GM23248 (cell line): ENCODE measurements around the gene PHF23. TPM values are rescaled to one million over a fixed set of nuclear protein-coding genes. Genes with fewer than 3 reads are reported as not detected.

Experiments used
- DNase-seq: peaks from one replicate; pipeline ENCODE4 v3.0.0-alpha.2; 2015
- H2AFZ ChIP-seq: fragments of 200-600 bp; sonication (generic); 2 replicates; pipeline ENCODE4 v1.6.1; 2016; ENCODE audit warnings: antibody characterized with exemption
- H3F3A ChIP-seq: fragments of 200-600 bp; sonication (generic); 2 replicates; pipeline ENCODE4 v1.6.1; 2016; ENCODE audit warnings: mild to moderate bottlenecking, antibody characterized with exemption, mixed run types; ENCODE audit not compliant: insufficient read depth
- H3K27ac ChIP-seq: fragments of 200-600 bp; sonication (generic); 2 replicates; pipeline ENCODE4 v1.5.1; 2016; ENCODE audit warnings: mild to moderate bottlenecking
- H3K27me3 ChIP-seq: fragments of 200-600 bp; sonication (generic); replicated peaks from 2 replicates; pipeline ENCODE4 v1.6.1; 2016; ENCODE audit warnings: mild to moderate bottlenecking; ENCODE audit not compliant: insufficient read depth
- H3K36me3 ChIP-seq: fragments of 200-600 bp; sonication (generic); 2 replicates; pipeline ENCODE4 v1.6.1; 2016; ENCODE audit warnings: low read depth, mild to moderate bottlenecking
- H3K4me1 ChIP-seq: fragments of 200-600 bp; sonication (generic); 2 replicates; pipeline ENCODE4 v1.6.1; 2016; ENCODE audit warnings: mild to moderate bottlenecking; ENCODE audit not compliant: insufficient read depth
- H3K4me2 ChIP-seq: fragments of 200-600 bp; sonication (generic); one replicate; pipeline ENCODE4 v1.6.1; 2016; ENCODE audit warnings: mild to moderate bottlenecking; ENCODE audit not compliant: unreplicated experiment
- H3K4me3 ChIP-seq: fragments of 200-600 bp; sonication (generic); 2 replicates; pipeline ENCODE4 v1.5.1; 2016; ENCODE audit warnings: mild to moderate bottlenecking
- H3K79me2 ChIP-seq: fragments of 200-600 bp; sonication (generic); 2 replicates; pipeline ENCODE4 v1.6.1; 2016; ENCODE audit warnings: mild to moderate bottlenecking; ENCODE audit not compliant: insufficient read depth
- H3K9ac ChIP-seq: fragments of 200-600 bp; sonication (generic); 2 replicates; pipeline ENCODE4 v1.6.1; 2016; ENCODE audit warnings: mild to moderate bottlenecking
- H3K9me2 ChIP-seq: fragments of 200-600 bp; sonication (generic); 2 replicates; pipeline ENCODE4 v1.6.1; 2016; ENCODE audit warnings: mixed run types, mild to moderate bottlenecking, moderate library complexity; ENCODE audit not compliant: insufficient read depth
- H3K9me3 ChIP-seq: fragments of 200-600 bp; sonication (generic); one replicate; pipeline ENCODE4 v1.6.1; 2017; ENCODE audit warnings: low read depth
- H4K20me1 ChIP-seq: fragments of 200-600 bp; sonication (generic); 2 replicates; pipeline ENCODE4 v1.6.0; 2016; ENCODE audit not compliant: insufficient read depth
- EZH2 ChIP-seq: fragments of 200-600 bp; sonication (generic); IDR thresholded peaks from 2 replicates; pipeline ENCODE4 v1.6.1; 2018; ENCODE audit warnings: antibody characterized with exemption, mild to moderate bottlenecking; ENCODE audit not compliant: insufficient read depth, poor library complexity, severe bottlenecking
- EZH2phosphoT487 ChIP-seq: fragments of 200-600 bp; sonication (generic); IDR thresholded peaks from 2 replicates; pipeline ENCODE4 v1.6.1; 2018; ENCODE audit warnings: antibody characterized with exemption, moderate library complexity, mild to moderate bottlenecking, low read depth; ENCODE audit not compliant: insufficient read depth
- WGBS, 2 experiments: methylation state at CpG; one replicate each; pipeline ENCODE4 v1.1.6; 2015 to 2017; ENCODE audit warnings: low lambda C conversion rate in 2 of 2, low coverage in 1 of 2; ENCODE audit errors: missing lambda C conversion rate in 2 of 2; 5-methylcytosine and 5-hydroxymethylcytosine counted together
- in situ Hi-C: fragments of 300-500 bp; cut with MboI; formaldehyde crosslinking; loops from 2 replicates; pipeline ENCODE4 v1.15.0; 2020
- polyA plus RNA-seq: library from polyadenylated mRNA; unstranded; fragments of >200 nt; fragmentation: Nextera tagmentation; extraction: Ambion mirVana; gene quantifications from 2 replicates; pipeline ENCODE4 v1.2.1, GENCODE V29; 2016
- total RNA-seq: library from RNA; depleted of rRNA; stranded (reverse); fragments of >200 nt; shearing (Covaris generic); gene quantifications from 2 replicates; pipeline ENCODE4 v1.2.3, GENCODE V29; 2014

The PHF23 gene
- total and polyA plus RNA-seq, 2 experiments from 2014 or later: 32.0 to 45.6 TPM

DNA sequence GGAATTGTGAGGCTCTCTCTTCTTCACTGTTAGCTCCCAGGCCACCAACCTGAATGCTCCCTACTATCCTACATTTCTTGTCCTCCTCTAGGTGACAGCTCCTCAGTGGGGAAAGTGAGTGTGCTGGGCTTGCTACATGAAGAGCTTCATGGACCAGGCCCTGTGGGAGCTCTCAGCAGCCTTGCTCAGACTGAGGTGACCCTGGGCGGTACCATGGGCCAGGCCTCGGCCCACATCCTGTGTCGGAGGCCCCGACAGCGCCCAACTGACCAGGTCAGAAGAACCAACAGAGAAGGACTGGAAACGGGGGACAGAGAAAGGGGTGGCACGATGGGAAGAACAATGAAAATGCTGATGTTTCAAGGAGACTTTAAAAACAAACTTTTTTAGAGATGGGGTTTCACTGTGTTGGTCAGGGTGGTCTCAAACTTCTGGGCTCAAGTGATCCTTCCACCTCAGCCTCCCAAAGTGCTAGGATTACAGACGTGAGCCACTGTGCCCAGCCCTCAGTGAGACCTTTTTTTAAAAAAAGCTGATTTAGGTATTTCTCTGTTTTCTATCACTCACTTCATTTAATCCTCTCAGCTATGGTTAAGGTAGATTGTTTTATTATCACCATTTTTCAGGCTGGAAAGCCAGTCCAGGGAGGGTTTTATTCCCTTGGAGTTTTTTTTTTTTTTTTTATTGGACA lies 17.7 kb upstream of the PHF23 start:
- Histone ChIP-seq H3K27ac (no peak overlapping the region), H4K20me1 (no peaks in the 10 kb centered on the region), H3K9ac (no peak overlapping the region), H2AFZ (no peak overlapping the region), H3K27me3 (no peaks in the 10 kb centered on the region), H3K4me3 (no peak overlapping the region), H3K4me2 (no peak overlapping the region), H3K36me3 (peaks cover 29% of the 10 kb centered on the region), H3K4me1 (peaks cover 14% of the 10 kb centered on the region), H3F3A (peaks cover 14% of the 10 kb centered on the region), H3K79me2 (peaks cover 30% of the 10 kb centered on the region), H3K9me3 (no peaks in the 10 kb centered on the region), H3K9me2 (no peaks in the 10 kb centered on the region)
- DNase-seq: no peak
- TF ChIP-seq EZH2phosphoT487 (no peak), EZH2 (no peak)
- 90 to 94% methylated on average over 8 of the region's 8 CpGs for WGBS, 2 experiments
- in situ Hi-C loops: no loop called here

DNA sequence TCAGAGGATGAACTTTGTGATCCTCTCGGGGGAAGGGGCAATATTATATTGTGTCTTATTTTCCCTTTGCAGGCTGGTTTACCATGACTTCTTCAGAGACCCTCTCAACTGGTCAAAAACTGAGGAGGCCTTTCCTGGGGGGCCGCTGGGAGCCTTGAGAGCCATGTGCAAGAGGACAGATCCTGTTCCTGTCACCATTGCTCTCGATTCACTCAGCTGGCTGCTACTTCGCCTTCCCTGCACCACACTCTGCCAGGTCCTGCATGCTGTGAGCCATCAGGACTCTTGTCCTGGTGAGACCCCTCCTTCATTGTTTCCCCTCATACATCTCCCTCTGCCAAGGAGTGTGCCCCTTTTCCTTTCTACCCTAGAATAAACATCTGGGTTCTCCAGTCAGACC lies 15.3 kb upstream of the PHF23 start:
- no peak overlapping the region for H3K9ac ChIP-seq
- no peaks in the 10 kb centered on the region for H3K9me3 ChIP-seq
- H2AFZ ChIP-seq: no peak overlapping the region
- H3K27ac ChIP-seq: no peak overlapping the region
- H3K9me2 ChIP-seq: no peaks in the 10 kb centered on the region
- TF ChIP-seq EZH2 (no peak), EZH2phosphoT487 (no peak)
- no peak for DNase-seq
- 84 to 88% methylated on average over 4 of the region's 4 CpGs for WGBS, 2 experiments
- peaks cover 29% of the 10 kb centered on the region for H3K36me3 ChIP-seq
- H3K4me2 ChIP-seq: no peak overlapping the region
- in situ Hi-C loops: no loop called here
- H3K79me2 ChIP-seq: peaks cover 49% of the 10 kb centered on the region
- H3F3A ChIP-seq: peaks cover 14% of the 10 kb centered on the region
- H4K20me1 ChIP-seq: no peaks in the 10 kb centered on the region
- peaks cover 20% of the 10 kb centered on the region for H3K4me1 ChIP-seq
- no peak overlapping the region for H3K4me3 ChIP-seq
- no peaks in the 10 kb centered on the region for H3K27me3 ChIP-seq

DNA sequence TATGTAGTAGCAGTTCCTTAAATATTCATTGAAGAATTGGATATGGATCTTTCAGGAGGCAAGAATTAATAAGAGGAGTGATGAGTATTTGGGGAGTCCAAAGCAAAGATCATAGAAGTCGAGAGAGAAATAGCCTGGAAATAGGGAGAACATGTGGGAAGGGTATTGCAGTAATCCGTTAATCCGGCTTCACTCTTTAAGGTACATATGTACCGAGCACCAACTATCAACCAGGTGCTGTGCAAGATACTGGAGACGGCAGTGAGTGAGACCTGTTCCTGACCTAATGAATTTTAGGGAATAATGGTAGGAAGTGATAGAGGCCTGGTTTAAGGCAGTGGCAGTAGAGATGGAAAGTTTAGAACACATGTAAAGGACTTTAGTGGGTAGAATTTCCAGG lies 13.8 kb upstream of the PHF23 start:
- peak overlapping the region; percentile 97 for H3K4me3 ChIP-seq
- peak overlapping the region; percentile 99 for H3K27ac ChIP-seq
- no peaks in the 10 kb centered on the region for H3K27me3 ChIP-seq
- no peaks in the 10 kb centered on the region for H3K9me2 ChIP-seq
- H3F3A ChIP-seq: peaks cover 4% of the 10 kb centered on the region; the same call in 1 of the 2 replicates
- peak overlapping the region; percentile 96 for H3K9ac ChIP-seq
- in situ Hi-C loops: no loop called here
- peak overlapping the region; percentile 89 for H2AFZ ChIP-seq
- H3K4me1 ChIP-seq: peaks cover 13% of the 10 kb centered on the region
- peak overlapping the region; percentile 94 for H3K4me2 ChIP-seq
- peaks cover 63% of the 10 kb centered on the region for H3K79me2 ChIP-seq
- H4K20me1 ChIP-seq: no peaks in the 10 kb centered on the region
- DNase-seq: no peak
- H3K9me3 ChIP-seq: no peaks in the 10 kb centered on the region
- H3K36me3 ChIP-seq: peaks cover 22% of the 10 kb centered on the region
- 80 to 81% methylated on average over 5 of the region's 5 CpGs for WGBS, 2 experiments
- TF ChIP-seq EZH2phosphoT487 (no peak), EZH2 (no peak)

DNA sequence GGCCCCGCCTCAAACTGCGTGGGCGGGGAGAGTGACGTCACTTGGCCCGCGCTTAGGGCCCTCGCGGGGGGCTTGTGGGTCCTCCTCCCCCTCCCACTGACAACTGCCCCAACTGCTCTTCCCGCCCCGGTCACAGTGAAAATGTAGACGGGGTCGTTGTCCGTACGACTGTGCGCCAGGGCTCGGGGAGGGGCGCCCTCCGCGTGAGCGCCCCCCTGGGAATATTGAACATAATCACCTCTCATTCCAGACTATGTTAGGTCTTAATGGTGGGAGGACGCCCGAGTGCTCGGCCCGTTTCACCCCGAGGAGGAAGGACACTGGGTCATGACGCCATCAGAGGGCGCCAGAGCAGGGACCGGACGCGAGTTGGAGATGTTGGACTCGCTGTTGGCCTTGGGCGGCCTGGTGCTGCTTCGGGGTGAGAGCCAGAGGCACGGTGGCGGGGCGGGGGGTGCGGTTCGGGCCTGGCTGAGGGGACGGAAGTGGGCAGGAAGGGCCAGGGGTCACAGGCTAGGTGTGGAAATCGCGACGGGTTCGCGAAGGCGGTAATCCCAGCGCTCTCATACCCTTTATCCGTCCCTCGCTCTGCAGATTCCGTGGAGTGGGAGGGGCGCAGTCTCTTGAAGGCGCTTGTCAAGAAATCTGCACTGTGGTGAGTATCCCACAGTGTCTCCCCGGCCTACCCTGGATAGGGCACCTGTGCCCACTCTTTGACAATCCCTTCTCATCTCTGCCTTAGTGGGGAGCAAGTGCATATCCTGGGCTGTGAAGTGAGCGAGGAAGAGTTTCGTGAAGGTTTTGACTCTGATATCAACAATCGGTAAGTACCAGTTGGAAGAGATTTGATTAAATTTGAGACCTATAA lies 13.2 kb upstream of the PHF23 start, which contains the start of gene ELP5:
ELP5 (plus strand) TSS at position 40 of the 868 bp plus-strand sequence; CDS start at position 376, 336 bp downstream.
- H3K4me1 ChIP-seq: peaks cover 13% of the 10 kb centered on the region
- peak within 1 kb of the TSS; percentile 94 for H3K4me2 ChIP-seq
- peaks cover 22% of the 10 kb centered on the region for H3K36me3 ChIP-seq
- DNase-seq: peak; percentile 95
- peak within 1 kb of the TSS; percentile 89 for H2AFZ ChIP-seq
- in situ Hi-C loops: no loop called here
- 3 to 4% methylated on average over 48 to 55 of the region's 55 CpGs for WGBS, 2 experiments
- H4K20me1 ChIP-seq: no peaks in the 10 kb centered on the region
- no peaks in the 10 kb centered on the region for H3K27me3 ChIP-seq
- H3K9ac ChIP-seq: peak within 1 kb of the TSS; percentile 96
- peak within 1 kb of the TSS; percentile 97 for H3K4me3 ChIP-seq
- H3K9me3 ChIP-seq: no peaks in the 10 kb centered on the region
- peaks cover 4% of the 10 kb centered on the region; the same call in 1 of the 2 replicates for H3F3A ChIP-seq
- peak within 1 kb of the TSS; percentile 99 for H3K27ac ChIP-seq
- peaks cover 70% of the 10 kb centered on the region for H3K79me2 ChIP-seq
- no peak for TF ChIP-seq EZH2phosphoT487
- TF ChIP-seq EZH2: no peak
- no peaks in the 10 kb centered on the region for H3K9me2 ChIP-seq
